ENCODE measurements around the gene CACNA1A. TPM values are rescaled to one million over a fixed set of nuclear protein-coding genes. Genes with fewer than 3 reads are reported as not detected.

The CACNA1A gene
- total RNA-seq, 1 donor from 2014 or later: 0.42 TPM

GRCh38 chr19:13289295-13289694, 217.0 kb downstream of the CACNA1A start:
- no peak overlapping the region for H3K4me3 Mint-ChIP-seq (ENCODE audit: unreplicated experiment)
- no peaks in the 10 kb centered on the region for H3K4me1 Mint-ChIP-seq (ENCODE audit: low read depth)
- TF ChIP-seq CTCF (IDR thresholded peaks at IDR 0.05): no peak
- H3K27ac Mint-ChIP-seq (ENCODE audit: unreplicated experiment): no peak overlapping the region
- peaks cover 26% of the 10 kb centered on the region for H3K27me3 Mint-ChIP-seq (ENCODE audit: low read depth)
- no peaks in the 10 kb centered on the region for H3K36me3 Mint-ChIP-seq (ENCODE audit: low read depth)
- no peaks in the 10 kb centered on the region for H3K9me3 Mint-ChIP-seq (ENCODE audit: low read depth)
- DNase-seq (ENCODE audit: low spot score): no peak

- Mint-ChIP-seq H3K27me3 (ENCODE audit: low read depth) (peaks cover 29% of the 10 kb centered on the region), H3K4me1 (ENCODE audit: low read depth) (peaks cover 3% of the 10 kb centered on the region), H3K4me3 (ENCODE audit: unreplicated experiment) (no peak overlapping the region), H3K27ac (ENCODE audit: unreplicated experiment) (no peak overlapping the region), H3K36me3 (ENCODE audit: low read depth) (no peaks in the 10 kb centered on the region), H3K9me3 (ENCODE audit: low read depth) (no peaks in the 10 kb centered on the region)
- no peak for DNase-seq (ENCODE audit: low spot score)
- TF ChIP-seq CTCF (IDR thresholded peaks at IDR 0.05): no peak
Measured at GRCh38 chr19:13286195-13286985, 219.9 kb downstream of the CACNA1A start.

- H3K4me3 Mint-ChIP-seq (ENCODE audit: unreplicated experiment): no peak overlapping the region
- TF ChIP-seq CTCF (IDR thresholded peaks at IDR 0.05): no peak
- no peak overlapping the region for H3K27ac Mint-ChIP-seq (ENCODE audit: unreplicated experiment)
- no peak for DNase-seq (ENCODE audit: low spot score)
- no peaks in the 10 kb centered on the region for H3K9me3 Mint-ChIP-seq (ENCODE audit: low read depth)
- H3K36me3 Mint-ChIP-seq (ENCODE audit: low read depth): no peaks in the 10 kb centered on the region
- peaks cover 10% of the 10 kb centered on the region for H3K4me1 Mint-ChIP-seq (ENCODE audit: low read depth)
- H3K27me3 Mint-ChIP-seq (ENCODE audit: low read depth): peaks cover 24% of the 10 kb centered on the region
Measured at GRCh38 chr19:13284929-13285928, 221.1 kb downstream of the CACNA1A start.

GRCh38 chr19:13283871-13284270, 222.4 kb downstream of the CACNA1A start:
- peaks cover 10% of the 10 kb centered on the region for H3K4me1 Mint-ChIP-seq (ENCODE audit: low read depth)
- no peaks in the 10 kb centered on the region for H3K36me3 Mint-ChIP-seq (ENCODE audit: low read depth)
- no peaks in the 10 kb centered on the region for H3K9me3 Mint-ChIP-seq (ENCODE audit: low read depth)
- no peak for TF ChIP-seq CTCF (IDR thresholded peaks at IDR 0.05)
- no peak overlapping the region for H3K4me3 Mint-ChIP-seq (ENCODE audit: unreplicated experiment)
- DNase-seq (ENCODE audit: low spot score): no peak
- peaks cover 22% of the 10 kb centered on the region for H3K27me3 Mint-ChIP-seq (ENCODE audit: low read depth)
- H3K27ac Mint-ChIP-seq (ENCODE audit: unreplicated experiment): no peak overlapping the region

- DNase-seq (ENCODE audit: low spot score): no peak
- peaks cover 10% of the 10 kb centered on the region for H3K4me1 Mint-ChIP-seq (ENCODE audit: low read depth)
- H3K9me3 Mint-ChIP-seq (ENCODE audit: low read depth): no peaks in the 10 kb centered on the region
- no peak overlapping the region for H3K27ac Mint-ChIP-seq (ENCODE audit: unreplicated experiment)
- H3K27me3 Mint-ChIP-seq (ENCODE audit: low read depth): peaks cover 22% of the 10 kb centered on the region
- TF ChIP-seq CTCF (IDR thresholded peaks at IDR 0.05): no peak
- no peaks in the 10 kb centered on the region for H3K36me3 Mint-ChIP-seq (ENCODE audit: low read depth)
- no peak overlapping the region for H3K4me3 Mint-ChIP-seq (ENCODE audit: unreplicated experiment)
Measured at GRCh38 chr19:13282486-13283065, 223.7 kb downstream of the CACNA1A start.

All from chondrocyte (in vitro differentiated cells).